ENCODE results near the gene CFAP161.

CFAP161 gene

GRCh38 chr15:81185631-81186295 is 51.7 kb downstream of the CFAP161 start:
- DNase-seq = no peak

- DNase-seq = no peak
These were observed 54.3 kb downstream of the CFAP161 start for GRCh38 chr15:81188354-81188753.

- no peak for DNase-seq
These were observed 55.7 kb downstream of the CFAP161 start for GRCh38 chr15:81189583-81190283.

- no peak for DNase-seq
These were observed 56.9 kb downstream of the CFAP161 start for GRCh38 chr15:81190922-81191507.

- DNase-seq = no peak
These were observed 57.6 kb downstream of the CFAP161 start for GRCh38 chr15:81191701-81192100.

GRCh38 chr15:81194723-81195122 is 60.7 kb downstream of the CFAP161 start:
- DNase-seq = no peak

- no peak for DNase-seq
These were observed 61.3 kb downstream of the CFAP161 start for GRCh38 chr15:81195339-81195864.

- no peak for DNase-seq
These were observed 62.6 kb downstream of the CFAP161 start, which contains the start of gene IL16 for GRCh38 chr15:81196576-81197254. Gene IL16, plus strand, starts transcription at chr15:81196879. Its CDS starts 28,521 bp downstream, at chr15:81225400.

GRCh38 chr15:81197255-81197630 is 63.2 kb downstream of the CFAP161 start:
- no peak for DNase-seq

- no peak for DNase-seq
These were observed 63.7 kb downstream of the CFAP161 start for GRCh38 chr15:81197688-81198281.
